HepG2 (cell line): ENCODE data around the gene CGREF1. TPM values are rescaled to one million over a fixed set of nuclear protein-coding genes. Genes with fewer than 3 reads are reported as not detected.

Experiments used
- ASH2L ChIP-seq: fragments of 300-600, 200-600 bp; sonication (generic); IDR thresholded peaks from 2 replicates; pipeline ENCODE4 v1.7.0; 2017; ENCODE audit warnings: low read depth, mild to moderate bottlenecking, moderate library complexity, mixed read lengths, low read length; ENCODE audit not compliant: insufficient read length
- ETV5 ChIP-seq: IDR thresholded peaks from 2 replicates; pipeline ENCODE4 v1.6.1; 2018; ENCODE audit warnings: missing biosample characterization, missing genetic modification reagents, inconsistent platforms, borderline replicate concordance
- GABPA ChIP-seq, 2 experiments: IDR thresholded peaks; 2 replicates each; pipeline ENCODE4 v1.6.1; 2011 to 2016; ENCODE audit warnings: low read depth in 2 of 2, low read length in 1 of 2, missing biosample characterization in 1 of 2, missing genetic modification characterization in 1 of 2
- GTF3A ChIP-seq: sonication (generic); formaldehyde crosslinking; conservative IDR thresholded peaks from 2 replicates; pipeline ENCODE4 v1.4.0; 2020; ENCODE audit warnings: mild to moderate bottlenecking, missing genetic modification reagents
- KMT2A ChIP-seq: sonication (generic); formaldehyde crosslinking; IDR thresholded peaks from 2 replicates; pipeline ENCODE4 v1.4.0; 2020; ENCODE audit warnings: missing genetic modification reagents
- KMT2B ChIP-seq: IDR thresholded peaks from 2 replicates; pipeline ENCODE4 v1.6.1; 2016; ENCODE audit warnings: missing genetic modification reagents, missing compliant biosample characterization
- RFX3 ChIP-seq: IDR thresholded peaks from 2 replicates; pipeline ENCODE4 v1.6.1; 2016; ENCODE audit warnings: missing biosample characterization, missing genetic modification reagents
- SMARCC2 ChIP-seq: fragments of 450-650 bp; IDR thresholded peaks from 2 replicates; pipeline ENCODE4 v1.6.1; 2017; ENCODE audit warnings: antibody characterized with exemption, mild to moderate bottlenecking
- SNAPC4 ChIP-seq: sonication (generic); formaldehyde crosslinking; IDR thresholded peaks from 2 replicates; pipeline ENCODE4 v1.4.0; 2020; ENCODE audit warnings: mild to moderate bottlenecking, missing genetic modification reagents
- TEF ChIP-seq: sonication (generic); formaldehyde crosslinking; IDR thresholded peaks from 2 replicates; pipeline ENCODE4 v1.5.0; 2020; ENCODE audit warnings: missing genetic modification reagents
- U2AF2 ChIP-seq: fragments of 200-400 bp; formaldehyde crosslinking; IDR thresholded peaks from 2 replicates; pipeline ENCODE4 v1.6.1; 2017; ENCODE audit warnings: low read depth, mild to moderate bottlenecking, low read length
- ZBTB1 ChIP-seq: sonication (generic); formaldehyde crosslinking; IDR thresholded peaks from 2 replicates; pipeline ENCODE4 v1.4.0; 2020; ENCODE audit warnings: missing genetic modification reagents, borderline replicate concordance
- ZBTB49 ChIP-seq: sonication (generic); formaldehyde crosslinking; IDR thresholded peaks from 2 replicates; pipeline ENCODE4 v1.4.0; 2020; ENCODE audit warnings: missing genetic modification reagents, borderline replicate concordance
- ZKSCAN8 ChIP-seq: IDR thresholded peaks from 2 replicates; pipeline ENCODE4 v1.6.1; 2016; ENCODE audit warnings: borderline replicate concordance, missing genetic modification reagents, missing compliant biosample characterization
- ZNF101 ChIP-seq: sonication (generic); formaldehyde crosslinking; IDR thresholded peaks from 2 replicates; pipeline ENCODE4 v1.4.0; 2020; ENCODE audit warnings: mild to moderate bottlenecking, low read depth, missing genetic modification reagents, borderline replicate concordance
- ZNF513 ChIP-seq: sonication (generic); formaldehyde crosslinking; conservative IDR thresholded peaks from 2 replicates; pipeline ENCODE4 v1.5.0; 2020; ENCODE audit warnings: missing genetic modification reagents
- ZNF792 ChIP-seq: IDR thresholded peaks from 2 replicates; pipeline ENCODE4 v1.6.1; 2016
- polyA plus RNA-seq, 8 experiments: library from polyadenylated mRNA; depleted of rRNA in 3 of 8; stranded (reverse) in 7 of 8; unstranded in 1 of 8; fragments of >200 nt; fragmentation: Illumina TruSeq in 4 of 8; extraction: Trizol in 4 of 8; gene quantifications; 2 replicates each; pipeline versions ENCODE4 v1.2.1 to v1.2.3, GENCODE V29; 2011 to 2016; ENCODE audit warnings: low read depth in 4 of 8, missing spikeins in 1 of 8, mixed read lengths in 1 of 8; ENCODE audit not compliant: insufficient read depth in 1 of 8
- total RNA-seq, 5 experiments: library from RNA; depleted of rRNA; stranded (reverse); fragments of >200 nt; fragmentation: Illumina TruSeq; extraction: Trizol; gene quantifications; 2 replicates each; pipeline ENCODE4 v1.2.3, GENCODE V29; 2016; ENCODE audit warnings: low read depth in 1 of 5

The CGREF1 gene
- total and polyA plus RNA-seq, 2 of the 13 experiments (the other 11 are each of a cell fraction or from before 2014, with no cell fraction given): 13.9 to 23.4 TPM

- no peak for TF ChIP-seq ZBTB1 (CRISPR knock-in tag)
- no peak for TF ChIP-seq GTF3A (CRISPR knock-in tag)
- no peak for TF ChIP-seq ZNF513 (CRISPR knock-in tag)
- no peak for TF ChIP-seq TEF (CRISPR knock-in tag)
- TF ChIP-seq ZNF792 (CRISPR knock-in tag): no peak
- no peak; the same call in 1 of the 2 replicates for TF ChIP-seq ZBTB49
- 0 out of 2 replicates have a peak, but pooled peaks have one; percentile 10 for TF ChIP-seq KMT2B (CRISPR knock-in tag)
- peak; percentile 41 for TF ChIP-seq ASH2L
- TF ChIP-seq U2AF2: no peak
- 0 out of 2 replicates have a peak, but pooled peaks have one; percentile 8 for TF ChIP-seq ZKSCAN8 (CRISPR knock-in tag)
- TF ChIP-seq SMARCC2: no peak
- peak; percentile 34 for TF ChIP-seq ETV5 (CRISPR knock-in tag)
- TF ChIP-seq RFX3: no peak
- peak; percentile 75; the same call in 1 of the 2 replicates for TF ChIP-seq SNAPC4
- TF ChIP-seq GABPA (IDR thresholded peaks at IDR 0.05; ENCODE audit: low read depth, low read length): no peak
- peak; percentile 34 for TF ChIP-seq GABPA (CRISPR knock-in tag; IDR thresholded peaks at IDR 0.05; ENCODE audit: low read depth)
- peak; percentile 83 for TF ChIP-seq KMT2A
- TF ChIP-seq ZNF101: no peak
Observed at GRCh38 chr2:27086724-27087593, 32.0 kb downstream of the CGREF1 start, which contains the start of gene KHK (continued).
